NCI-H2196 treated with DMSO at 0.1 percent for 48 hours (cell line): Measurements from ENCODE around the gene ZFP28.

Experiments used
- DNase-seq: peaks from one replicate; lab custom pipeline; 2025; ENCODE audit not compliant: unreplicated experiment; lab: John Stamatoyannopoulos, UW

ZFP28 gene

GRCh38 chr19:56538761-56539263, at the start of gene ZFP28:
ZFP28 (plus strand) TSS chr19:56538948; CDS start chr19:56539019, 71 bp downstream.
- DNase-seq, result peak; percentile 75

DNA sequence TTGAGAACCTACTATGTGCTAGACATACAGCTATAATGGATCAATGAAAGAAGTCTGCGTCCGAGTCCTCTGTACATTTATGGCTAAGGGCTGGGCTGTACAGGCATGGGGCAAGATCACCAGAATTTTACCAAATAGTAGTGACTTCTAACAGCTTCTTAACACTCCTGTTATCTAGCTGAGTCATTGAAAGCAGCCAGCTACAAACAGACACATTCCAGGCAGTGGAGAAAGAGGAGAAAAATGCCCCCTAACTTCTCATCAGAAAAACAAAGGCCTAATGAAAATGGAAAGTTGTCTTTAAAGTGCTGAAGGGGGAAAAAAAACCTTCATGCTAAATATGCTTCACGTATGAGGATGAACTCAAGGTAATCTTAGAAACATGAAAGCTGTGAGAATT, 47.3 kb upstream of the ZFP28 start:
- no peak for DNase-seq

GRCh38 chr19:56504581-56504980, 34.2 kb upstream of the ZFP28 start:
- no peak for DNase-seq

- DNase-seq, result peak; percentile 96
Measured at GRCh38 chr19:56507446-56508289, 31.1 kb upstream of the ZFP28 start, which contains the start of gene ZNF471. ZNF471 (plus strand) TSS chr19:56507855; CDS start chr19:56511572, 3,717 bp downstream.

DNA sequence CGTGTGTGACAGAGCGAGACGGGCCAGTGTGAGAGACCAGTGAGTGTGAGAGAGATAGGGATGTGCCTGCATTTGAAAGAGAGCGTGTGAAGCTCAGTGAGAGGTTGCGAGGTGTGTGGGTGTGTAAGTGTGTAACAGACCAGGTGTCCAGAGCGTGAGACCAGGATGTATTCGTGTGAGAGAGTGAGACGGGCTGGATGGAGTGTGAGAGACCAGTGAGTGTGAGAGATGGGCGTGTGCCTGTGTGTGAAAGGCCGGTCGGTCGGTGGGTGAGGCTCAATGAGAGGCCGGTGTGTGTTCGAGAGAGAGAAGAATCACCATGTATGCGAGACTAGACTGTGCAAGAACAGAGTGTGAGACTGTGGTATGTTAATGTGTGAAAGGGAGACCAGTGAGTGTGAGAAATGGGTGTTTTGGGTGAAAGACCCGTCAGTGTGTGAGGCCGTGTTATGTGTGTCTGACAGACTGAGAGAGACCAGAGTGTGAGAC, 30.4 kb upstream of the ZFP28 start:
- no peak for DNase-seq

- no peak for DNase-seq
Measured at GRCh38 chr19:56525214-56525860, 13.4 kb upstream of the ZFP28 start.

DNA sequence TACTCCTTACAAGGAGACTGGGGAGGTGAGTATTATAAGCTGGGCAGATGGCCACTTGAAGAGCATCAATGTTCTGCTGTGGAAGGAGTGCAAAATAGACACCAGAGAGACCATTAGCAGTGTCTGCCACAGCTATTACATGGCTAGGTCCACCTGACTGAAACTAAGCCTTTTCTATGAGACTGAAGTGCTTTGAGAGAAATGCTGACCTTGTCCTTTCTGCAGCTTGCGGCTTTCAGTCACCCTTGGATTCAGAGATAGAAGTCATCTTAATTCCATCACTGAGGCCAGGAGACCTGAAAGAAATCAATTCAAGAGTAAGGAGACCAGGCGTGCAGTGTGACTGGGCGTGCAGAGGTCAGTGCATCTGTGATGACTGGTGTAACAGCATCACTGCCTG, 1.3 kb upstream of the ZFP28 start:
- DNase-seq, result no peak

- DNase-seq, result peak; percentile 86
Measured at GRCh38 chr19:56538254-56538760, 441 bp upstream of the ZFP28 start.

GRCh38 chr19:56543776-56544175, 5.0 kb downstream of the ZFP28 start:
- no peak for DNase-seq

DNA sequence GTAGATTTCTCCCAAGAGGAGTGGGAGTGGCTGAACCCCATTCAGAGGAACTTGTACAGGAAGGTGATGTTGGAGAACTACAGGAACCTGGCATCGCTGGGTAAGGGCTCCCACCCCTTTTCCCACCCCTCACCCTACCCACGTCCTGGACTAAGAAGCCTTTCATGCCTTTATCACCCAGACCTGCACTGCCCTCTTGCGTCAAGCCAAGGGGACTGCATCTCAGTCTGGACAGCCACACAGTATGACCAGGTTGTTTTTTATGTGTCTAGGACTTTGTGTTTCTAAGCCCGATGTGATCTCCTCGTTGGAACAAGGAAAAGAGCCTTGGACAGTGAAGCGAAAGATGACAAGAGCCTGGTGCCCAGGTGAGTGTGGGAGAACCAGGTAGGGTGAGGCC, 8.8 kb downstream of the ZFP28 start:
- DNase-seq, result no peak

GRCh38 chr19:56554272-56554869, 15.6 kb downstream of the ZFP28 start:
- DNase-seq, result no peak

GRCh38 chr19:56562766-56563165, 24.0 kb downstream of the ZFP28 start:
- DNase-seq, result no peak

GRCh38 chr19:56566904-56567273, 28.1 kb downstream of the ZFP28 start:
- DNase-seq, result peak; percentile 28

- DNase-seq, result peak; percentile 87
Measured at GRCh38 chr19:56567274-56568120, 28.7 kb downstream of the ZFP28 start, which contains the start of gene ZNF470. ZNF470 (plus strand) TSS chr19:56567468; CDS start chr19:56570312, 2,844 bp downstream.

DNA sequence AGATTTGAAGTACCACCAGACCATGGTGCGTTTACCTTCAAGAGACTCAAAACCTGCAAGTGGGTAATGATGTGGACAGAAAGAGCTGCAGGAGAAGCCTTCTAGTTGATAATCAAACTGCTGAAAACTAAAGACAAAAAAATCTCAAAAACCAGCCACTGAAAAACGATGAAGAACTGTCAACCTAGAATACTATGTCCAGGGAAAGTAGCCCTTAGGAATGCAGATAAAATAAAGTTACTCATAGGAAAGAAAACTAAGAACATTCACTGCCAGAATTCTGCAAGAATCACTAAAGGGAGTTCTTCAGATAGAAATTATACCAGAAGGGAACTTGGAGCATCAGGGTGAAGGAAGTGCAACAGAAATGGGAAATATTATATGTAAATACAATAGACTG, 33.8 kb downstream of the ZFP28 start:
- no peak for DNase-seq

- no peak for DNase-seq
Measured at GRCh38 chr19:56573914-56574313, 35.2 kb downstream of the ZFP28 start.

DNA sequence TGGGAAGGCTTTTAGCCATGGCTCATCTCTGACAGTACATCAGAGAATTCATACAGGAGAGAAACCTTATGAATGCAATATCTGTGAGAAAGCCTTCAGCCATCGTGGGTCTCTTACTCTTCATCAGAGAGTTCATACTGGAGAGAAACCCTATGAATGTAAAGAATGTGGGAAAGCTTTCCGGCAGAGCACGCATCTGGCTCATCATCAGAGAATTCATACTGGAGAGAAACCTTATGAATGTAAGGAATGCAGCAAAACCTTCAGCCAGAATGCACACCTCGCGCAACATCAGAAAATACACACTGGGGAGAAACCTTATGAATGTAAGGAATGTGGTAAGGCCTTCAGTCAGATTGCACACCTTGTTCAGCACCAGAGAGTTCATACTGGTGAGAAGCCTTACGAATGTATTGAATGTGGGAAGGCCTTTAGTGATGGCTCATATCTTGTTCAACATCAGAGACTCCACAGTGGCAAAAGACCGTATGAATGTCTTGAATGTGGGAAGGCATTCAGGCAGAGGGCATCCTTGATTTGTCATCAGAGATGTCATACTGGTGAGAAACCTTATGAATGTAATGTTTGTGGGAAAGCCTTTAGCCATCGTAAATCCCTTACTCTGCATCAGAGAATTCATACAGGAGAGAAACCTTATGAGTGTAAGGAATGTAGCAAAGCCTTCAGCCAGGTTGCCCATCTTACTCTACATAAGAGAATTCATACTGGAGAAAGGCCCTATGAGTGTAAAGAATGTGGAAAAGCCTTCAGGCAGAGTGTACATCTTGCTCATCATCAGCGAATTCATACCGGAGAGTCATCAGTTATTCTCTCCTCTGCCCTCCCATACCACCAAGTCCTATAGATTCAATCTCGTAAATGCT, 39.2 kb downstream of the ZFP28 start:
- no peak for DNase-seq

GRCh38 chr19:56594446-56594782, 55.7 kb downstream of the ZFP28 start:
- DNase-seq, result no peak

DNA sequence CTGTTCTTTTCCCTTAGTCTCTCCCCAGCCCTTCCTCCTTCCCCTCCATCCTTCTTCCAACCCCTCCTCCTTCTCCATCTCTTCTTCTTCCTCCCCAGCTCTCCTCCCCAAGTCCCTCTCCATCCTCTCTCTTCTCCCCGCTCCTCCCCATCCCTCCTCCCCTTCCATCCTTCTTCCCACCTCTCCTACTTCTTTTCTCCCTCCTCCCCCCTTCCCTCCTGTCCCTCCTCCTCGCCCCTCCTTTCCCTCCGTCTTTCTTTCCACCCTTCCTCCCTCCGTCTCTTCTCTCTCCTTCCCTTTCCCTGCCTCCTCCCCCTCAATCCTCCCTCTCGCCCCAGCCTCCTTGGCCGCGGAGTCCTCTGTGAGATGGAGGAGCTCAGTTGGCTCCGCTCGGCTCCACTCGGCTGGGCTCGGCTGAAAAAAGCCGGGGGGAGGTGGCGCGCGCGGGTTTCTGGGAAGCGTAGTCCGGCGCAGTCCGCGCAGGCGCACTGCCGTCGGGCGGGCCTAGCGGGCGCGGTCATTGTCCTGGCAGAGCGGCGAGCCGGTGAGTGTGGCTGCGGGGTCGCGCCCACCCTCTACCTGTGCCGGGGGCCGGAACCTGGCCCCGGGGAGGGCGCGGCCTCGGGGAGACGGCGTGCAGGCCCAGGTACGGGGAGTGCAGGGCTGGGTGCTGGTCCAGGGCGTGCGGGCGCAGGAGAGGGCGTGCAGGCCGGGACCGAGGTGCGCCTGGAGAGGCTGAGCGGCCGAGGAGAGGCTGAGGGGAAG, 56.2 kb downstream of the ZFP28 start, which contains the start of gene ZNF71:
Gene ZNF71 (plus strand): TSS at position 520 of the 765 bp plus-strand sequence. CDS start 6,257 bp downstream, outside the sequence.
- peak; percentile 75 for DNase-seq
